Ectodermal cell (in vitro differentiated cells): Measurements from ENCODE around the gene CABP4.

ENCODE experiments used
- H3K27ac ChIP-seq: 2 replicates; pipeline ENCODE4 v1.7.0; 2013; ENCODE audit warnings: mild to moderate bottlenecking, low read depth, low read length; ENCODE audit not compliant: insufficient read depth, poor library complexity, severe bottlenecking
- H3K27me3 ChIP-seq: 2 replicates; pipeline ENCODE4 v1.7.0; 2013; ENCODE audit warnings: mild to moderate bottlenecking, low read length; ENCODE audit not compliant: insufficient read depth, control insufficient read depth, poor library complexity, severe bottlenecking
- H3K36me3 ChIP-seq: one replicate; pipeline ENCODE4 v1.7.0; 2013; ENCODE audit warnings: low read length; ENCODE audit not compliant: control insufficient read depth, insufficient read depth
- H3K4me1 ChIP-seq: one replicate; pipeline ENCODE4 v1.7.0; 2013; ENCODE audit warnings: low read length; ENCODE audit not compliant: control insufficient read depth, insufficient read depth
- H3K4me3 ChIP-seq: 2 replicates; pipeline ENCODE4 v1.7.0; 2013; ENCODE audit warnings: low read depth, low read length, control low read depth; ENCODE audit not compliant: insufficient read depth
- H3K9me3 ChIP-seq: 2 replicates; pipeline ENCODE4 v1.7.0; 2013; ENCODE audit warnings: mild to moderate bottlenecking, low read length, moderate library complexity; ENCODE audit not compliant: control insufficient read depth
- WGBS, 2 experiments: methylation state at CpG; one replicate each; pipeline ENCODE4 v1.1.7; 2013; ENCODE audit warnings: missing lambda C conversion rate in 2 of 2; 5-methylcytosine and 5-hydroxymethylcytosine counted together

CABP4 gene

GRCh38 chr11:67436459-67437081 lies 18.6 kb upstream of the CABP4 start:
- no peaks in the 10 kb centered on the region for H3K9me3 ChIP-seq
- WGBS, 2 experiments = 60 to 68% methylated on average over 6 of the region's 6 CpGs
- no peak overlapping the region for H3K27ac ChIP-seq
- no peak overlapping the region for H3K4me3 ChIP-seq
- H3K36me3 ChIP-seq = peaks cover 4% of the 10 kb centered on the region
- no peaks in the 10 kb centered on the region for H3K4me1 ChIP-seq
- no peaks in the 10 kb centered on the region for H3K27me3 ChIP-seq

GRCh38 chr11:67437082-67437808 lies 17.9 kb upstream of the CABP4 start, which contains the start of gene PTPRCAP:
Gene PTPRCAP (minus strand): TSS chr11:67437682. CDS start chr11:67437619, 63 bp downstream.
- 86 to 87% methylated on average over 23 to 26 of the region's 26 CpGs for WGBS, 2 experiments
- H3K36me3 ChIP-seq = peaks cover 4% of the 10 kb centered on the region

GRCh38 chr11:67437809-67438157 lies 17.4 kb upstream of the CABP4 start:
- Histone ChIP-seq H3K27me3 (no peaks in the 10 kb centered on the region), H3K36me3 (peaks cover 4% of the 10 kb centered on the region), H3K9me3 (no peaks in the 10 kb centered on the region), H3K27ac (no peak overlapping the region), H3K4me1 (peaks cover 4% of the 10 kb centered on the region), H3K4me3 (no peak overlapping the region)
- WGBS, 2 experiments = 86 to 92% methylated on average over 3 of the region's 3 CpGs

More at GRCh38 chr11:67437082-67437808, 17.9 kb upstream of the CABP4 start, which contains the start of gene PTPRCAP:
- Histone ChIP-seq H3K9me3 (no peaks in the 10 kb centered on the region), H3K4me1 (no peaks in the 10 kb centered on the region), H3K4me3 (no peak within 1 kb of the TSS), H3K27me3 (no peaks in the 10 kb centered on the region), H3K27ac (no peak within 1 kb of the TSS)

- H3K27me3 ChIP-seq = no peaks in the 10 kb centered on the region
- no peaks in the 10 kb centered on the region for H3K9me3 ChIP-seq
- peaks cover 4% of the 10 kb centered on the region for H3K36me3 ChIP-seq
- 92 to 93% methylated on average over 41 of the region's 41 CpGs for WGBS, 2 experiments
- no peak overlapping the region for H3K4me3 ChIP-seq
- no peak overlapping the region for H3K27ac ChIP-seq
- H3K4me1 ChIP-seq = peaks cover 4% of the 10 kb centered on the region
Observed at GRCh38 chr11:67438158-67438902, 16.8 kb upstream of the CABP4 start.

GRCh38 chr11:67439321-67440228 lies 15.6 kb upstream of the CABP4 start:
- 92 to 93% methylated on average over 31 of the region's 31 CpGs for WGBS, 2 experiments
- Histone ChIP-seq H3K4me3 (no peak overlapping the region), H3K27me3 (no peaks in the 10 kb centered on the region), H3K36me3 (no peaks in the 10 kb centered on the region), H3K27ac (no peak overlapping the region), H3K9me3 (no peaks in the 10 kb centered on the region), H3K4me1 (peaks cover 4% of the 10 kb centered on the region)

GRCh38 chr11:67440229-67441097 lies 14.7 kb upstream of the CABP4 start:
- Histone ChIP-seq H3K27ac (no peak overlapping the region), H3K36me3 (no peaks in the 10 kb centered on the region), H3K27me3 (no peaks in the 10 kb centered on the region), H3K4me1 (peaks cover 4% of the 10 kb centered on the region), H3K9me3 (no peaks in the 10 kb centered on the region), H3K4me3 (no peak overlapping the region)
- 93 to 95% methylated on average over 17 of the region's 17 CpGs for WGBS, 2 experiments

- H3K36me3 ChIP-seq = no peaks in the 10 kb centered on the region
- H3K4me1 ChIP-seq = peaks cover 4% of the 10 kb centered on the region
- no peaks in the 10 kb centered on the region for H3K27me3 ChIP-seq
- H3K4me3 ChIP-seq = no peak overlapping the region
- H3K27ac ChIP-seq = no peak overlapping the region
- WGBS, 2 experiments = 95% methylated on average over 21 of the region's 21 CpGs
- no peaks in the 10 kb centered on the region for H3K9me3 ChIP-seq
Observed at GRCh38 chr11:67441098-67441563, 14.0 kb upstream of the CABP4 start.

GRCh38 chr11:67441731-67442351 lies 13.3 kb upstream of the CABP4 start:
- no peaks in the 10 kb centered on the region for H3K27me3 ChIP-seq
- no peak overlapping the region for H3K4me3 ChIP-seq
- 94 to 95% methylated on average over 28 of the region's 28 CpGs for WGBS, 2 experiments
- H3K4me1 ChIP-seq = peaks cover 4% of the 10 kb centered on the region
- H3K9me3 ChIP-seq = no peaks in the 10 kb centered on the region
- H3K27ac ChIP-seq = no peak overlapping the region
- no peaks in the 10 kb centered on the region for H3K36me3 ChIP-seq
